CD1c-positive myeloid dendritic cell (primary cell): ENCODE results near the gene CACNA2D4.

Experiments
- DNase-seq: peaks from one replicate; pipeline ENCODE4 v3.0.0-alpha.2; 2016; ENCODE audit errors: extremely low spot score

The CACNA2D4 gene

DNA sequence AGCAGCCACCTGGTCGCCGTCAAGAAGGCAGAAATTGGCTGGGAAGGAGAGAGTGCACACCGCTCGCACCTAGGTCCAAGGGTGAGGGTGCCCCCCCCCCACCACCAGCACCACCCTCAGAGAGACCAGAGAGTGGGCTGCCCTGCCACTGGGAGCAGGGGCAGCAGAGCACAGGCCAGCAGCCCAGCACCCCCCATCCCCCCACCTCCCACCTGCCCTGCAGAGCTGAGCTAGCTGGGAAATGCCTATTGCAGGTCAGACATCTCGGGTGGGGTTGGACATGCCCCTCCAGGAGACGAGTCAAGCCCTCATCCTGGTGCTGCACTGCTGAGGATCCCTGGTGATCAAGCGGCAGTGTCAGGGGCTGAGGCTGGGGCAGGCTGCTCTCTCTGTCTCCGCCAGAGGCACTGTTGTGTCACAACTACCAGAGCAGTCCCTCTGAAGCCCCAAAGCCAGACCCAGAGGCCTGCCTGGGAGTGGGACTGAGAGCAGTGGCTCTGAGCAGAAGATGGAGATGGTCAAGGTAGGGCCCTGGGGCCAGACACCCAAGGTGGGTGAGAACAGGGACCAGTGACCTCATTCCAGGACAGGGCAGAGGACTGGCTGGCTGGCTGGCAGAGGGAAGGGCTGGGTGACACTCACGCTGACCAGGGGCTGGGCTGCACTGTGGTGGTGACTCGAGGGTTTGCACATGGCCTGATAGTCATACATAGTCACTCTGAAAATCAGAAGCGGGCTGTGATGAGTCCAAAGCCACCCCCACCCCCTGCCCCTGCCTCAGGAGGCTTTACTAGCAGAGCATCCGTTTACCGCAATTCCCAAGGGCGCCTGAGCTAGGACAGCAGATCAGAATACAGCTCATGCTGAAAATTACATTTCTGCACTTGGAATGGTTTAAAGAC is 117.8 kb downstream of the CACNA2D4 start:
- peak; percentile 15 for DNase-seq

GRCh38 chr12:1799882-1800400 is 118.5 kb downstream of the CACNA2D4 start:
- no peak for DNase-seq

GRCh38 chr12:1799051-1799881 is 119.2 kb downstream of the CACNA2D4 start:
- DNase-seq: no peak

- no peak for DNase-seq
These were observed 119.8 kb downstream of the CACNA2D4 start for GRCh38 chr12:1798641-1799020.

DNA sequence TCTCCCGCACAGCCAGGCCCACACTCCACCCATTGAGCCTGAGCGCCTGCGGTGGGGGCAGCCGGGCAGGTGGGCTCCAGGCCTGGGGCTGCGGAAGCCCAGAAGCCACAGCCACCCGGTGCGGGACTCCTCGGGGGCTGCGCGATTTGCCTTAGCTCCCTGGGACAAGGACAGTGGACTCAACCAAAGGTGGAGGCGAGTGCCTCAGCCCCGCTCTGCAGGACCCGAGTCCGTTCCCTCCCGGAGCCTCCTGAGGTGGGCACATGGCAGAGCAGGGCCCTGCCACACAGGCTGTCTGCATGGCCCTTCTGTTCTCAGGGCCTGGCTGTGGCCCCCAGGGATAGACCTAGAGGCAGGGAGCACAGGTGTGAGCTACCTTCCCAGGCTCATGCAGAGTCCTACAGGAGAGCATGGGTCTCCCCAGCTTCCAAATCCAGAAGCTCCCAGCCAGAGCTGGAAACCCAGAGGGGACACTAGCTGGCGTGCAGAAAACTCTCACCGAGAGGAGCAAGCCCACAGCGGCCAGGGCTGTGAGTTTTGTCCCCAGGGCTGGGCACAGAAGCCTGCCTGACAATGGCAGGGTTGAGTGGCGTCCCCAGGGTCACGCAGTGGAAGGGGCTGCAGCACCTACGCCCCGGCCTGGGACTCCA is 120.3 kb downstream of the CACNA2D4 start:
- no peak for DNase-seq

DNA sequence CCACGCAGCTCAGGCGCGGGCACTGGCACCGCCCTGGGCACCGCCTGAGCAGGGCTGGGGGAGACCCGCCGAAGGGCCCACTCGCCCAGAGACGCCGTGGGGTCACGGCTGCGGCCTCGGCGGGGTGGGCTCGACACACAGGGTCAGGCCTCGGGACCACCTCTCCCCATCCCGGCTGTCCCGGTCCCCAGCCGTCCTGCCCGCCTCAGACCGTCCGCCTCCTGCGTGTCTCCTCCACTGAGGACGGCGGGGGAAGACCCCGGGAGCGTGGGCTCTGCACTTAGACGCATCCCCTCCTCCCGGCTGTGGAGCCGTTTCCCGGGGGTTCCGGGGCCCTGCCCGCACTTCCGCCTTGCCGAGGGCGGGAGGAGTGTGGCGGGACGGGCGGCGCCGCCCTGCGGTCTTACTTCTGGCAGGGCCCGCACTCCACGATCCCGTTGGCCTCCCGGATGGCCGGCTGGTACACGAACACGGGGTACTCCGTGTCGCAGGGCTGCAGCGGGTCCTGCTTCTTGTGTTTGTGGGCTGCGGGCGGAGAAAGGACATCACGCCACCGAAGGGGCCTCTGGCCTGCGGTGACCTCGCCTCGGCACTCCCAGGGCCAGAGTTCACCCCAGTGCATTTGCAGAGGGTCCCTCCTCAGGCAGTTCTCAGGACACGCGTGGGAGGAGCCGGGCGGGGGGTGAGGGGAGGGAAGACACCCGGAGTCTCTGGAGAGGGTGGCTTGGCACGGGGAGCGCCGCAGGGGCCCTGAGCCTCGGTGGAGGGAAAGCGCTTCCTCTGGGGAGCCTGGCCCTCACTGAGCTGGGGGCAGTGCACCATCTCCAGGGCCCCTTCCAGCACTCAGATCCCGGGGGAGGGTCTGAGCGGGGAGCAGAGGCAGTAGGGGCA is 121.2 kb downstream of the CACNA2D4 start:
- peak; percentile 66 for DNase-seq

DNA sequence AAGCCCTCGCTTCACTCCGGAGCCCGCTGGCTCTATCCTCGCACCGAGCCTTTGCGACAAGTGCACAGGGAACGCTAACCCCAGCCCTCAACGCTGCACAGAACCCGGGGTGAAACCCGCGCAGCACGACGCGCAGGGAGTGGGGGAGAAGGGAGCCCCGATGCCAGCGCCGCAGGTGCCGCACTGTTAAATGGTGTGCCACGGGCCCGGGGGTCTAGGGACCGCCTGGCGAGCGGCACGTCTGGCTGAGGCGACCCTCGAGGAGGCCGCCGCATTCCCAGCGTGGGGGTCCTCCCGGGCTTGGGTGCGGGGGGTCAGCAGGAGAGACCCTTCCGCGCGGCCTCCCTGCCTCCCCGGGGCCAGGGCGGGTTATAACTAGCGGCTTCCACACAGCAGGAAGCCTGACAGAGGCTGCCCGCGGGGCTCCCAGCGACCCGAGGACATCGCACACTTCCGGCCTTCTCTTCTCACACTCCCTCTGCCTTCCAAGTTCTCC is 121.9 kb downstream of the CACNA2D4 start:
- DNase-seq: peak; percentile 46

GRCh38 chr12:1795785-1796514 is 122.5 kb downstream of the CACNA2D4 start:
- peak; percentile 95 for DNase-seq

- no peak for DNase-seq
These were observed 123.1 kb downstream of the CACNA2D4 start for GRCh38 chr12:1795221-1795784.

DNA sequence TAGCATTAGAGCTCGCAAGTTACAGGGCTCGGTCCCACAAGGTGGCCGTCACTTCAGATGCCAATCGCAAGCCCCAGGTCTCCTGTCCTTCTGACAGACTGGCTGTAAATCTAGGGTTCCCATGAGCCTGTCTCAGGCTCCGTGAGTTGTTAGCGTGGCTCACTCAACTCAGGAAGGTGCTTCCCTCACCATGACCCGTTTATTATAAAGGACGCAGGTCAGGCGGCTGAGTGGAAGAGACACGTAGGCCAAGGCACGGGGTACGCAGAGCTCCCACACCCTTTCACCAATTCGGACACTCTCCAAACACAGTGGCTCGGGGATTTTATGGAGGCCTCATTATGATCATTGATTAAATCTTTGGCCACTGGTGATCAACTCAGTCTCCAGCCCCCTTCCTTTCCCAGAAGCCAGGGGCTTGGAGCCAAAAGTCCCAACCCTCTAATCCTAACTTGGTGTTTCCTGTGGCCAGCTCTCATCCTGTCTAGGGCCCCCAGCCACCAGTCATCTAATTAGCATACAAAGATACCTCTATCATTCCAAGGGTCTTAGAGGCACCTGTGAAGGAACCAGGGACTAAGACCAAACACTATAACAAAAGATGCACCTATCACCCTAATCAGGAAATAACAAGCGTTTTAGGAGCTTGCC is 123.9 kb downstream of the CACNA2D4 start:
- DNase-seq: no peak

DNA sequence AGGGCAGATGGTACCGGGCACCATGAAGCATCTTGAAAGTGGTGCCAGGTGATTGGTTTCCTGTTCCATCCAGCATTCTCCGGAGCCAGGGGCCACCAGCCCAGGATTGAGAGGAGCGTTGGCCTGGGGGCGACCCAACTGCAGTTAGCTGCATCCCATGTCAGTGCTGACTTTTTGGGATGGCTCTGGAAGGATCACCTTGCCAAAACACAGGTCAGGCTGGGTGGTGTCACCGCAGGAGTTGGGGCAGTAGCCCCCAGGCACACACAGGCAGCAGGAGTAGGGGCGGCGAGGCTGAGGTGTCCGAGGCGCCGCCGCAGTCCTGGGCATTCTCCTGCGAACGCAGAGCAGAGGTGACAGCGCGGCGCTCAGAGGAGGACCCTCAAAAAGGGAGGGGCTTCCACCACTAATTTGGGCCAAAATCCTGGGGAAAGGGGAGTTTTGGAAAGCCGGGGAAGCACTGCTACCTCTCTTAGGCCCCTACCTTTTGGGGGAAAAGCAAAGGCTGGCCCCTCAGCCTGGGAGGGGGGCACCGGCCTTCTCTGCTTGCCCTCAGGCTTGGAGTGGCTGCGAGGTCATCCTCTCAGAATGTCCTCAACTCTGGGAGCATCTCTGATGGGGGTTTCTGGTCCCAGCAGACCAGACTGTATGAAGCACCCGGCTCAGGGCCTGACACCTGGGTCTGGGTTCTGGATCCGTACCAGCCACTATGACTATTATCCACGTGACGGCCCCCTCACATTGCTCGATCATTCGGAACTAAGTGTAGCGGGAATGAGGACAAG is 124.8 kb downstream of the CACNA2D4 start:
- DNase-seq: no peak

GRCh38 chr12:1792406-1792805 is 126.0 kb downstream of the CACNA2D4 start:
- DNase-seq: no peak

GRCh38 chr12:1791104-1791841 is 127.2 kb downstream of the CACNA2D4 start:
- DNase-seq: peak; percentile 73

- no peak for DNase-seq
These were observed 128.0 kb downstream of the CACNA2D4 start for GRCh38 chr12:1790444-1790843.

- no peak for DNase-seq
These were observed 130.7 kb downstream of the CACNA2D4 start for GRCh38 chr12:1787714-1788113.

DNA sequence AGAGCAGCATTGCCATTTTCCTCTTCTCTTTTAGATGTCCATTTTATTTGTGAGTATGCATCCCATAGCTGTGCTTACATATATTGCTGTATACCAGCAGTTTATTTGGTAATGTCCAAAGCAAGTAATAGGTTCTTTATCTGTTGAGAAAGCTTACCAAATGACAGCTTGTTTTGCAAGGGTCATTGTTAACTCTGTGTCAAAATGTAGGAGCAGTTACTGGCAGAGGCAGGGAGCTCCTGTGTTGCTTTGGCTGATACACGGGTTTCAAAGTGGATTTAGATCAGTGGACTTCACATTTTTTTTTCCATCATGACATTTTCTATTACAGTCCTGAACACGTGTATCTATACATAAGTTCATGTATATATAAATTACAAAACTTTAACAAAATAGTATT is 136.2 kb downstream of the CACNA2D4 start:
- DNase-seq: no peak

GRCh38 chr12:1781772-1782171 is 136.7 kb downstream of the CACNA2D4 start:
- DNase-seq: no peak

DNA sequence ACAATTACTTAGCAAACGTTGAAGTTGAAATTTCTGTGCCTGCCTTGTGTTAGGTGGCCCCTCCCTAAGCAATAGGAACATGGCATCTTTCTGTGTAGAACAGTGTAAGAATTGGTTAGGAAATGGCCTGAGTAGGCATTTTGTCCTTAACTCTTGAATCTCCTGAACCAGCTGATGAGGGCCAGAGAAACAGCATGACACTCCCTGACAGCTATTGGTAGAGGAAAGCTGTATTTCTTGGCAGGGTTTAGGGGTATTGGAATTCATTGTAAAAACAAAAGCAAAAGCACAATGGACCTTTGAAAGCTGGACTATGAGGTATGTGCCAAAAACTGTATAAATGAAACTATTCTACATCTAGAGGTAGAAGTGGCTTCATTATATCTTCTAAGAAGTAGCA is 138.7 kb downstream of the CACNA2D4 start:
- DNase-seq: no peak
